Pons (tissue), 1 donor: ENCODE results near the gene NEMF.
"Not testable (repeated sequence)": the region's sequence is repeated elsewhere in the genome, so short reads cannot be mapped to it uniquely, and the experiment has no call there.

ENCODE experiments used
- DNase-seq: peaks from one replicate; pipeline ENCODE4 v3.0.0-alpha.2; 2016; ENCODE audit warnings: low spot score

NEMF gene

DNA sequence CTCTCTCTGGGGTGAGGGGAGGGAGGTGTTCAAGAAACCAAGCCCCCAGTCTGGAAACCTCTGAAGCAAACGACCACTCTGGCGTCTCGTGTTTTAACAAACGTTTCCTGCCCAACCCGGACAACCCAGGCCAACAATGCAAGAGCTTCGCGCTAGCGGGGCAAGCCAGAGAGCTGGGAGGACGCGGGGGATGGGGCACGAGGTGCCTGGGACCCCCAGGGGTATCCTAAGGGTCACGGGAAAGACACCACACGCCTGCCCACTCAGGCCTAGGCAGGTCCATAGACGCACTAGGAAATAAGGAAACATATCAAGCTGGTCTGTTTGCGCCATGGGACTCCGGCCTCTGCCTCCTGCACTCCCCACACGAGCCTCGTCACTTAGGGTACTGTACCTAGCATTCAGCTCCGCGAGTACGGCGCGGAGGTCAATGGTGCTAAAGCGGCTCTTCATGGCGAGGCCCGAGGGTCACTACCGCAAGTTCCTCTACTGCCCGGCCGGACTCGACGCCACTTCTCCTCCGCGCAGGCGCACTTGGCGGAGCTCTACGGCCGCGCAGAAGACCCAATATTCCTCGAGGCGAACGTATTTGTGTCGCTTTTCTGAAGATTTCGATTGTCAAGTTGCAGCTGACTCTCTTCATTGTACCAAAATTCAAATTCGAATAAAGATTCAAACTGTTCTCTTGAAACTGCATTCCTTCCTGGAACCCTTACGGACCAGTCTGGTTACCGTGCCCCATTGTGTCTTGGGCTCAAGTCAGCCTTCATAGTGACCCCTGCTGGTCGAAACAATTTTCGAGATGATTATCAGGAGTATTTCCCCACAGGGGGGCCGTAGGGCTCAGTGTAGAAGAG lies at the start of gene NEMF:
TSS of gene NEMF (minus strand) at position 488 of the 857 bp plus-strand sequence. CDS start at position 453, 35 bp downstream.
- DNase-seq, result peak; percentile 97

DNA sequence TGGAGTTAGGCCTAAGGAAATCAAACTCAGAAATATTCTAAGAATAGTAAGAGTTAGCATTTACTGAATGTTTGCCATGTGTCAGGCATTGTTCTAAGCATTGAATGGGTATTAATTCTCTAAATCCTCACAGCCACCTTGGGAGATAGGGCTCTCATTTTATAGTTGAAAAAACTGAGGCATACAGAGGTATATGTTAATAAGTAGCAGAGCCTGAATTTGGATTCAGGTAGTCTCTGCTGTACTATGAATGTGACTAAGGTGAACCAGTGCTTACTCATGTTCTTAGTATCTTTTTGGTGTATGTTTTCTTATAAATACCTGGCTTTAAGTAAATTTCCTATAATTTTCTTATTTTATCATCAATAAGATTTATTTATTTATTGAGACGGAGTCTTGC lies 48.4 kb upstream of the NEMF start:
- no peak for DNase-seq

DNA sequence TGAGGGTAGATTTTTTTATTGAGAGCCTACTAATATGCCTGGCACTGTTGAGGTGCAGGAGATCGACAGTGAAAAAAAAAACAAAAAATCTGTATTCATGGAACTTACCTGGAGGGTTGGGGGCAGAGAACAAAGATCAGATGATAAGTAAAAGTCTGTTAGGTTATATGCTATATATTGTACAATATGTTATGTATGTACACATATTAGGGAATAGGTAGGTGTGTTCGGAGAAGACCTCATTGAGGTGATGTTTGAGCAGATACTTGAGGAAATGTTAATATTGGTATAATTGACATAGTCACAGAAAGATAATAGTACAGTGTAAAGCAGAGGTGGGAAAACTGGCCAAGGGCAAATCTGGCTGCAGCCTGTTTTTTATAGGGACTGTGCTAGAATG lies 45.9 kb upstream of the NEMF start:
- DNase-seq, result no peak

DNA sequence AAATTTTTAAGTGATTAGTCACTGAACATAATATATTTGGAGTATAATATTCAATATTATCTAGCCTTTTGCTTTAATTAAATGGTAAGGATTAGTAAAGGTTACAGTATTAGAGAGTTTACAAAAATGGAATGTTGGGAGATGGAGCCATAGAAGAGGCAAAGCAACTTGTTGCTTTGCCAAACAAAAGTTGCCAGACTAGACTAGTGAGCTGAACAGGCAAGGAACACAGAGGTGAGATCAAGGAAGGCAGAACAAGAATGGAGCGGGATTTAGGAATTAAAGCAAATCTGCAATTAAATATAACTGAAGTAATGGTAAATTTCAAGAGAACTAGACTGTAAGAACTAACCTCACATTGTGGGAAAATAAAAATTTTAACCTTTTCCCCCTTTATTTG lies 45.4 kb upstream of the NEMF start:
- no peak for DNase-seq

GRCh38 chr14:49897414-49897813 lies 44.8 kb upstream of the NEMF start:
- no peak for DNase-seq

DNA sequence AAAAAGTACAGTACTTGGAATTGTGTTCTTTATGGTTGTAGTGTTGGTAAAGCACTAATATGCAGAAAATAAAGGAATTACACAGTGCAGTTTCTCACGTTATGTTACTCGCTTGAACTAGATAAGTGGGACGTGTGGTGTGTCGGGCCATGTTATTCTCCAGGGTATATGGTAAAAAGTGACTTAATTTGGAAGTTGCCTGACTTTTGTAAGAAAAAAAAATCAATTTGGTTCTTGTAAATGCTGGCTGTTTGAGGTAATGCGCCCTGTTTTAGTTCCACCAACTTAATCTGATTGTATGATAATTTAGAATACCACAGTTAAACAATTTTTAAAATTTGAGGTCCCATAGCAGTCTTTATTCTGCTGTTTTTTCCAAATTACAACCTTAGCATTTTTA lies 44.4 kb upstream of the NEMF start:
- DNase-seq, result no peak

DNA sequence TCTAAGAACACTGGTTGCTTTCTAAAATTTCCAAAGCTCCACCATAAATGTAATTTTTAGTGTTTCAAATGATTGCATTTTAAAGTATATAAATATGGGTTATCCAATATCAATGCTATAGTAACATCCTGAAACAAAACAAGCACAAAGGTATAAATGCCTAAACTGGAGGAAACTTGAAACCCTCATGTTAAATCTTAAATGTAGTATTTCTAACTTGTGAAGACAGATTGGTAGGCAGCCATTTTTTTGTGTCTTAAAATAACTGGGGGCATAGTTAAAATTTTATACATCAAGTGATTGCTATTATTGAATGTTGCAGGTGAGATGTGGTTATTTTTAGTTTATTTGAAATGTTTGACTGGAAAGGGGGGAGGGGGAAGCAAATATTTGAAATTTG lies 43.7 kb upstream of the NEMF start:
- DNase-seq, result not testable (repeated sequence)

DNA sequence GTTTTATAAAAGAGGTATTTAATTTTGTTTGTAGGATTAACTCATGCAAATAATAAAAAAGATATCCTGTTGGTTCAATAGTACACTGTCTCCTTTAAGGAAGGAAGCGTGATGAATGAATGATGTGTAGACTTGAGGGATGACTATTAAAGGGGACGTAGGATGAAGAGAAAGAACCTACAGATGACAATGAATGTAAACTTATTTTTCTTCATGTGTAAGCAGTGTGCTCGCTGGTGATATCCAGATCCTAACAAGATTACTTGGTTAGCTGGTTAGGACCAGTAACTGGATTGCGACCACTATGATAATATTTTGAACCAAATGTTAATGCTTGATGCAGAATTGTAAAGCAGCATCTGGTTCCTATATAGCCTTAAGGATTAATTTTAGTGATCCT lies 42.9 kb upstream of the NEMF start:
- DNase-seq, result no peak

- not testable (repeated sequence) for DNase-seq
Measured at GRCh38 chr14:49894214-49895107, 41.9 kb upstream of the NEMF start.

- no peak for DNase-seq
Measured at GRCh38 chr14:49893309-49894213, 41.0 kb upstream of the NEMF start.

DNA sequence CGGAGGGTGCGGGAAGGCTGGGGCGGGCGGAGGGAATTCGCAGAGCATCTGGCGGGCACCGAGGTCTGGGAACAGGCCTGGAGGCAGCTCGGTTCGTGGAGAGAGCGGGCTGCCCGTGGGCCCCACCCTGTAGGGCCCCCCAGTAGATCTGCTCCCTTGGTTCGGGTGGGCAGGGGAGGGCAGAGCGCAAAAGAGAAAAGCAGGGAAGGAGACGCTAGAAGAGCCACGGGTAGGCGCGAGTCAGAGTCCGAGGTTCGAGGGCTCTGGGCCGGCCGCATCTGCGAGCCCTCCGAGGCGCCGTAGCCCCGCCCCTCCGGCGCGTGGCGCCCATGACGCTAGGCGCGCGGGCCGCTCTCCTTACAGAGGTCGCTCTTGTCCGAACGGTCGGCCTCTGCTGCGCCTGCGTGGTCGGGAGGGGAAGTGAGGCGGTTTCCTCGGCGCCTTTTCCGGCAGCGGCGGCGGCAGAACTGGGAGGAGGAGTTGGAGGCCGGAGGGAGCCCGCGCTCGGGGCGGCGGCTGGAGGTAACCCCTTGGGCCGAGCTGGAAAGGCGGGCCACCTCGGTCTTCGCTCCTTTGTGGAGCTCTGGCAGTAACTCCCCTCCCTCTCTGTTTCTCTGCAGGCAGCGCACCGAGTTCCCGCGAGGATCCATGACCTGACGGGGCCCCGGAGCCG lies 40.2 kb upstream of the NEMF start, which contains the start of gene ARF6:
TSS of gene ARF6 (plus strand) at position 447 of the 673 bp plus-strand sequence. CDS start 655 bp downstream, outside the sequence.
- peak; percentile 96 for DNase-seq

DNA sequence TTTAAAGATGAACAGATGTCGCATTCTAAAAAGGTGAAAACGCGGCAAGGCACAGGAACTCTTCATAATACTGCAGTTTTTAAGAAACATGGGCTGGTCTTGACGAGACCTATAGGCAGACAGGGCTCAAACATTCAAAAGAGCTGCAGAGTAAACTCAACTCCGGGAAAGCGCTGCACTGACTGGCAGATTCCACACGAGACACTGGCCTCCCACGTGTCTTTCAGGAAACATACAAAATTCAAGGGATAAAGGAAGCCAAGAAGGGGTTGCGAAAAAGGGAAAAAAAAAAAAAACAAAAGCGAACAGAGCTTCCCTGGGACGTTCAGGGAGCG lies 39.7 kb upstream of the NEMF start:
- peak; percentile 81 for DNase-seq

- no peak for DNase-seq
Measured at GRCh38 chr14:49888293-49888692, 35.7 kb upstream of the NEMF start.

GRCh38 chr14:49886523-49886922 lies 33.9 kb upstream of the NEMF start:
- DNase-seq, result no peak

DNA sequence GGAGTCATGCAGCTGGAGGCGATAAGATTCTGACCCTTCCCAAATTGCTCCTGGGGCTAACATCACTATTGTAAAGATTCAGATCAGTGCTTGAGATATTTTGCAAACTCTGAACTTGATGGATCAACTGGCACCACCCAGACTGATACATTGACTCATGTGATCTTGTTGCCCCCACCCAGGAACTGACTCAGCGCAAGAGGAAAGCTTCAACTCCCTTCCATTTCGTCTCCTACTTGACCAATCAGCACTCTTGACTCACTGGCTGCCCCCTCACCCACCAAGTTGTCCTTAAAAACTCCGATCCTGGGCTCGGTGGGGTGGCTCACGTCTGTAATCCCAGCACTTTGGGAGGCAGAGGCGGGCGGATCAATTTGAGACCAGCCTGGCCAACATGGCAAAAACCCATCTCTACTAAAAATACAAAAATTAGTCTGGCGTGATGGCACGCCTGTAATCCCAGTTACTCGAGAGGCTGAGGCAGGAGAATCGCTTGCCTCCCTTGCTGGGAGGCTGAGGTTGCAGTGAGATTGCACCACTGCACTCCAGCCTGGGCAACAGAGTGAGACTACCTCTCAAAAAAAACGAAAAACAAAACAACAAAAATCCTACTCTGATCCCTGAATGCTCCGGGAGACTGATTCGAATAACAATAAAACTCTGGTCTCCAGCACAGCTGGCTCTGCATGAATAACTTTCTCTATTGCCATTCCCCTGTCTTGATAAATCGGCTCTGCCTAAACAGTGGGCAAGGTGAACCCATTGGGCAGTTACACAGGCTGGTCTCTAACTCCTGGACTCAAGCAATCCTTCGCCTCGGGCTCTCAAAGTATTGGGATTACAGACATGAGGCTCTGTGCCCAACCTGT lies 30.5 kb upstream of the NEMF start:
- no peak for DNase-seq

DNA sequence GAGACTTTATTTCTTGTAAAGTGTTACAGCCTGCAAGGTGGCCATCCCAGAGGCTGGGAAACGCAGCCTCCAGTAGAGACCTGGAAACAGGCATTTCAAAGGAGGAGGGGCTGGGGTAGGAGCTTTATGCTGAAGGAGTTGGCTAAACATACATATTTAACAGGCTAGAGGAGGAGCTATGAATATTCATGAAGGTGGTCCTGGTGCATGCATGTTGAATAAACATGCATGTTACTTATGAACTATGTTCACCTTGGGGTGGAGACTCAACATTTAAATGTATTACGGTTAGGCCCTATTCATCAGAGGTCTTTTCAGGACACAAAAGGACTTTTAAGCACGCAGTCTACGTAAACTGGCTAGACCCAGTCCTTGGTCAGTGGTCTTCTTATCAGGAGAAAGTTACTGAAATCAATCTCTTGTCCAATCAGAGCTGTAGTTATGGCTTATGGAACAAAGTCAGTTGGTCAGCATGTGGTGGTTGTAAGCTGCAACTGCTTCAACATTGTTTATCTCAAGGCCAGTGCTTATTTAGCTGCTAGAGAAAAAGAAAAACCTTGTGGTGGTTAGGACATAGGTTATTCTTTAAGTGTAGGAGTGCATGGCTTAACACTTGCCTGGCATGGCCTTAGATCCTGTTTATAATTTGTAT lies 28.9 kb upstream of the NEMF start:
- DNase-seq, result no peak

DNA sequence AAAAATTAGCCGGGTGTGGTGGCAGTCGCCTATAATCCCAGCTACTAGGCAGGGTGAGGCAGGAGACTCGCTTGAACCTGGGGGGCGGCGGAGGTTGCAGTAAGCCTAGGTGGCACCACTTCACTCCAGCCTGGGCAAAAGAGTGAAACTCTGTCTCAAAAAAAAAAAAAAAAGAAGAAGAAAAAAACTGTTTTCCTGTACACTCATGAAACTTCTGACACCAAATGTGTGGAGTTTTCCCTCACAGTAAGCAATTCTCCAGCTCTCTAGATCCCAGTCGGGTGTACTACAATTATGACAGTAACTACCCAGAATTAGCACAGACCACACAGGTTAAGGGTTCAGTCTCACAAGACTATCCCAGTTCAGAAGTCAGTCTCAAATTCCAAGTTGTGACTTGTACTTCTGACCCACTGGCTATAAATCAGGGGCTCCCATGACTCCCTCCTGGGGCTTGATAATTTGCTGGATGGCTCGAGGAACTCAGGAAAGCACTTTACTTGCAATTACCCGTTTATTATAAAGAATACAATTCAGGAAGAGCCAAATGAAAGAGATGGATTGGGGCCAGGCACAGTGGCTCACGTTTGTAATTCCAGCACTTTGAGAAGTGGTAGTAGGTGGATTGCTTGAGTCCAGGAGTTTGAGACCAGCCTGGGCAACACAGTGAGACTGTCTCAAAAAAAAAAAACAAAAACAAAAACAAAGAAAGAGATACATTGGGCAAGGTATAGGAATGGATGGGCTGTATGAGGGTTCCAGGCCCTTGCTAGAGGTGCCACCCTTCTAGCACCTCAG lies 27.9 kb upstream of the NEMF start:
- no peak for DNase-seq

GRCh38 chr14:49879646-49880204 lies 27.1 kb upstream of the NEMF start:
- no peak for DNase-seq
